CD4-positive, alpha-beta T cell treated with Interleukin-17A for 4 hours (primary cell): ENCODE measurements around the gene HNRNPCL4.
"Not testable (repeated sequence)": the region's sequence is repeated elsewhere in the genome, so short reads cannot be mapped to it uniquely, and the experiment has no call there.

ENCODE experiments used
- DNase-seq: peaks from one replicate; pipeline ENCODE4 v3.0.0-alpha.2; 2020; ENCODE audit warnings: mixed read lengths

Gene HNRNPCL4

GRCh38 chr1:13165531-13165930, at the start of gene HNRNPCL4:
HNRNPCL4 (minus strand) TSS chr1:13165631; CDS start chr1:13165467, 164 bp downstream.
- not testable (repeated sequence) for DNase-seq

GRCh38 chr1:13208712-13209111, 43.3 kb upstream of the HNRNPCL4 start:
- DNase-seq: not testable (repeated sequence)

GRCh38 chr1:13201309-13201708, 35.9 kb upstream of the HNRNPCL4 start, which contains the start of gene PRAMEF13:
PRAMEF13 (minus strand) TSS chr1:13201409; CDS start chr1:13199589, 1,820 bp downstream.
- DNase-seq: not testable (repeated sequence)

GRCh38 chr1:13171548-13171947, 6.1 kb upstream of the HNRNPCL4 start, which contains the start of gene PRAMEF9:
PRAMEF9 (plus strand) TSS chr1:13171848; CDS start chr1:13175281, 3,433 bp downstream.
- DNase-seq: not testable (repeated sequence)

GRCh38 chr1:13155909-13156308, 9.5 kb downstream of the HNRNPCL4 start, which contains the start of gene PRAMEF26:
PRAMEF26 (minus strand) TSS chr1:13156009; CDS start chr1:13153095, 2,914 bp downstream.
- DNase-seq: not testable (repeated sequence)

- DNase-seq: not testable (repeated sequence)
These were observed 48.7 kb downstream of the HNRNPCL4 start, which contains the start of gene HNRNPCL2 for GRCh38 chr1:13116754-13117153. HNRNPCL2 (minus strand) TSS chr1:13116854; CDS start chr1:13116400, 454 bp downstream.
